GM10847 (cell line): Measurements from ENCODE around the gene RAI14.

ENCODE experiments used
- POLR2A ChIP-seq: IDR thresholded peaks from 2 replicates; pipeline ENCODE4 v1.6.1; 2011; ENCODE audit not compliant: insufficient read length; ENCODE audit errors: extremely low read depth

The RAI14 gene

DNA sequence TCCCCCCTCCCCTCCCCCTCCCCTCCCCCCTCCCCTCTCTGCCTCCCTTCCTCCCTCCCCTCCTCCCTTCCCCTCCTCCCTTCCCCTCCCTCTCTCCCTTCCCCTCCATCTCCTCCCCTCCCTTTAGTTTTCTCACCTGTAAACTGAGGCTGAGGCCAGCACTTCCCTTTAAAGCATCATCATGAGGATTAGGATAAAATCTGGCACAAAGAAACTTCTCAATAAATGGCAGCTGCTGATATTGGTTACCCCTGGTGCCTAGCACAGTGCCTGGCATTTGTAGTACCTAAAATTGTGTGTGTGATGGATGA is 41.9 kb downstream of the RAI14 start:
- no peak for TF ChIP-seq POLR2A

DNA sequence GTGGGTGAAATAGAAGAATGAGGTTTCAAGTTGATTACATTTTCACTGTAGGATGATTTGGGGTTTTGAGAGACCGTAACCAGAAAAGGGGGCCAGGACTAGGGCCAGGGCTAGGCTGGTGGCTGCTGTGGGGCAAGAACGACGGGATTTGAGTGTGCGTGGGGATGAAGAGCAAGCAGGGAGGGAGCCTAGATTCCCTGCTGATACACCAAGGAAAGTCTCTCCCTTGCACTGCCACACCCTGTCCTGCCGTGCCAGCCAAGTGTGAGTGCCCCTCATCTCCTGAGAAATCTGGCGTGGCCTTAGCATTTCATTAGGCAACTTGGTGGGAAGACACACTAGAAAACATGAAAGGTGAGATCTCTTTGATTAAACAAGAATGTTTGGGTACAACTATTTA is 42.6 kb downstream of the RAI14 start:
- TF ChIP-seq POLR2A: no peak

DNA sequence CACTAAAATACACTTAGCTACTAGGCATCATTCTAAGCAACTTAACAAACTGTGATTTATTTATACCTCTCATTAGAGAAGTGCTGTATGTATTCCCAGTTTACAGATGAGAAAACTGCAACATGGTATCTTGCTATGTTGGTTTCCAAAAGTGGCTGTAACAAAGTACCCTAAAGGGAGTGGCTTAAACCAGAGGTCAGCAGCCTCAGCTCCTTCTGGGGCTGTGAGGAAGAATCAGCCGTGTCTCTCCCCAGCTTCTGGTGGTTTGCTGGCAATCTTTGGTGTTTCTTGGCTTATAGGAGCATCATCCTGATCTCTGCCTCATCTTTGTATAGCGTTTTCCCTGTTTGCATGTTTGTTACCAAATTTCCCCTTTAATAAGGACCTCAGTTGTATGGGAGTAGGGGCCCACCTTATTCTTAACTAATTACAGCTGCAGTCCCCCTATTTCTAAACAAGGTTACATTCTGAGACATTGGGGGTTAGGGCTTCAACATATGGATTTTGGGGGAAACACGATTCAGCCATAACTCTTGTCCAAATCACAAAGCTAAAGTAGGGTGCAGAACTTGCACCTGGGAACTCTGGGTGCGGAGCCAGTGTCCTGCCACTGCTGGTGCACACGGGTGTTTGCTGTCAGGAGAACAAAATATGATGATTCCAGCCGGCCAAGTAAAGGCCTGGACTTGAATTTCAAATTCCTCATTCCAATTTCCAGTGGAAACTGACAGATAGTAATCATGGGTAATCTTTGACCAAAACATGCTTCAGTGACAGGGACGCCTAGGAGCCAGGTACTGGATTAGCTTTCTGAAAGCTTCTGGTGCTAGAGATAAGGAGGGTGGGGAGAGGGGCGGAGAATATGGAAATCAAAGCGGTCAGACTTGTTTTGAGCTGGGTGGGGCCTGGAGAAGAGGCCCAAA is 43.3 kb downstream of the RAI14 start:
- TF ChIP-seq POLR2A: no peak

DNA sequence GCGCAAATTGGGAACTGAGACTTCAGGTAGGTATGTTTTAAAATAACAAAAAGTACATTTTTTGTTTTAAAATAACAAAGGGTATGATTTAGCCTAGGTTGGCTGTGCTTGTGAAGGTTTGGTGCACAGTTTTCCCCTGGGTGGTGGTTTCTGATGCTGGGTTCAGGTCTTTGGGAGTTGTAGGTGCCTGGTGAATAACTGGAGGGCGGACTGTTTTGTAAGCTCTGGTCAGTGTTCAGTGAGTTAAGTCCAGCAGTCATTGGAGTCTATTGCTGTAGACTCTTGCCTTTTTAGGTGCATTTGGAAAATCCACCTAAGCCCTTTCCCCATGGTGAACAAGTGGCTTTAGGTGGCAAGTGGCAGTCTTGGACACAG is 43.9 kb downstream of the RAI14 start:
- TF ChIP-seq POLR2A: no peak

DNA sequence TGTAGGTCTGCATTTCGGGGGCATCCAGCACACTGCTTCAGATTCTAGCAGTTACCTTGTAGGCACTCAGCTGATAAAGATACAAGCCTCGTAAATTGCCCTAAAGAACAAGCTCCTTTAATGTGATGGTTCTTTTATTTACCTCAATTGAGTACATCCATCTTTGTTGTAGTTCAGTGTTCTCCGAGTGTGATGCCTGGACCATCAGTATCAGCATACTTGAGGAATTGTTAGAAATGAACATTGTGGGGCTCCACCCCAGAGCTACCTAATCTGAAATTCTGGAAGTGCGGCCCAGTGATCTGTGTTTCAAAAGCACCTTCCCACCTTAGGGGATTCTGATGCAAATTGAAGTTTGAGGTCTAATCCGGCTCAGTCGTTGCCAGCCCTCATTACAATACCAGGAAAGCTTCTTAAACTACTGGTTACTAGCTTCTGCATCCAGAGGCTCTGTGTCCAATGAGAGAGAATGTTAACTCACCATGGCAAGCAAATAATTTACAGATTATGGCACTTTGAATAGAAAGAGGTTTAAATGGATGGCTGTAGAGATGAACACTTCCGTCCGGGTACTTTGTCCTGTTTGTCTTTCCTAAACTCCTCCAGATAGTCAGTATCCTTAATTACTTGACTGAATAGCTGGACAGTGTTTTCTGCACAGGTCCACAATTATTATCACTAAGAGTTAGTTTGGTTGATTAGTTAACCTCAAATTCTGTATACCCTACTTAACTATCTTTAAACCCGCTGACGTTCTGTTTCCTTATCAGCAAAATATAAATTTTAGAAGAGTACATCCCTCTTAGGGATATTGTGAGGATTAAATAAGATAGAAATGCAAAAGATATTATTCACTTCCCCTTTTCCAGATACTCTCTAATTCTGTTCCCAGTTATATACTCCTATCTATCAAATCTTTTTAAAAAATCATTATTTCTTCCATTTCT is 47.9 kb downstream of the RAI14 start:
- TF ChIP-seq POLR2A: no peak

DNA sequence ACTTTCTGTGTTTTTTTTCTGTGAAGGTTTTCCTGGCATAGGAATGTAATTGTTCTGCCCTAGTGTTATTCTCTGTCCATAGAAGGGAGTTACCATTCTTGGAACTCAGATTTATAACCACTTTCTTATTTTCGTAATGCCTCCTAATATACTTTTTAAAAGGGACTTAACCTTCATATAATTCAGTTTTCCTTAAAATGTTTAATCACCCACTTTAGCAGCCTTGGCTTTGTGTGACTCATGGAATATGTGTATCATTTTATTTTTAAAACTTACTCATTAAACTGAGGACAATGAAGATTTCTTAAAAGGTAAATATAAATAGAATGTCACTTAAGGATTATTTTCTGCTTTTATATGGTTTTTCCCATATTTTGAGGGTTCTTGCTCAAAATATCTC is 50.0 kb downstream of the RAI14 start:
- no peak for TF ChIP-seq POLR2A

DNA sequence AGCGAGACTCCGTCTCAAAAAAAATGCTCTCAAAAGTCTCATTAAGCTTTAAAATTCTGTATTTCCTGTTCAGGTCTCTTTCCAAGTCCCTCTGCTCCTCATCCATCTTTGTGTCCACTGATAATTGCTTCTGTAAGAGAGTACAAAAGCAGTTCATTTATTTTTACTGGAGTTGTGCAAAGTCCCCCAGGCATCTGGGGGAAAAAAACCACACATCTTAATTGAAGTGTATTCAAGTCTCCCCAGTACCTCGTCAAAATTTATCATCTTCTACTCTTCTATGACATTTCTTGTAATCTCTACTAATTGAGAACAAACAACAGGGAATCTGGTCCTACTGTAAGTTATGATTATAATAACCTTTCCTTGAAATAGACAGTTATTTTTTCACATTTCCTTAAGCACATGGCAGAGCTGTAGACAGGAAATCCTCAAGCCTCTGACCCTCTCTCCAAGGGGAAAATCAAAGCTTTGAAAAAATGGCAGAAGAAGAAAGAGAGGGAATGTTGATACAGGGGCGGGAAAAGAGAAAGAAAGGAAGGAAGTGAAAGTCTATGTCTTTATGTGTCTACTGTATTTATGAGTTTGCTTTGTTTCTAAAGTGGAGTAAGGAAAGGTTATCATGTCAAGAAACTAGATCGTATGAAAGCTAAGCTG is 51.5 kb downstream of the RAI14 start:
- TF ChIP-seq POLR2A: no peak

DNA sequence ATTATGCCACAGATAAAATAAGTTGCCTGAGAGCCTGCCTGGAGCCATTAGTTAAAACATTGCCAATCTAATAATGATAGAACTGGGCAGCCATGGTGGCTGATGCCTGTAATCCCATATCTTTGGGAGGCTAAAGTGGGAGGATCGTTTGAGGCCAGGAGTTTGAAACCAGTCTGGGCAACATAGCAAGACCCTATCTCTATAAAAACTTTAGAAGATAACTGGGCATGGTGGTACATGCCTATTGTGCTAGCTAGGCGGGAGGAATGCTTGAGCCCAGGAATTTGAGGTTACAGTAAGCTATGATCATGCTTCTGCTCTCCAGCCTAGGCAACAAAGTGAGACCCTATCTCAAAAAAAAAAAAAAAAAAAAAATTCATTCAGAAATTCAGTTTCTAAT is 52.6 kb downstream of the RAI14 start:
- TF ChIP-seq POLR2A: no peak

DNA sequence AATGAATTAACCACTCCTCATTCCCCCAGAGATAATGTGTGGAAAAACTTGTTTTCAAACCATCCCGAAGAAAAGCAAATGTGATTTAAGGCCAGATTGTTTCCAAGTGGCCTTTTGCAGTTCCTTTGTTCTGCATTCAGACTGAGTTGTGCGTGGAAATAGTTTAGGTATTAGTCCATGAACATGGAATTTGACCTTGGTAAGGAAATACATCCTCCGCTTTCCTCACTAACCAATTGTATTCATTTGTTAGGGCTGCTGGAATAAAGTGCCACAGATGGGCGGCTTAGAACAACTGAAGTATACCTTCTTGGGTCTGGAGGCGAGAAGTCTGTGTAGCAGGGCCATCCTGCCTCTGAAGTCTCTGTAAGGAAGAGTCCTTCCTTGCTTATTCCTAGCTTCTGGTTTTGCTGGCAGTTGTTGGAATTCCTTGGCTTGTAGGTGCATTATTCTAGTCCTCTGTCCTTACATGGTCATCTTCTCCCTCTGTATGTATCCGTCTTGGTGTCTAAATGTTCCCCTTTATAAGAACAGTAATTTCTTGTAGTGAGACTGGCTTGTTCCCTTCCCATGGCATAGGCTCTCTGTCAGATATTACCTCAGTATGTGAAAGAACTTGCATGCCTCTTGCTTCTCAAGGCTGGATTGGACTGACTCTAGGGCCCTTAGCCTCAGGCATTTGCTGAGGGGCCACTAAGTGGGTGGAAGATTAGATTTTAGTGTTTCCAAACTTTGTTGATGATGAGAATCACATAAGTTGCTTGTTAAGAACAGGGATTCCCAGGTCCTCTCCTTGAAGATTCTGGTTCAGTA is 53.9 kb downstream of the RAI14 start:
- TF ChIP-seq POLR2A: no peak

DNA sequence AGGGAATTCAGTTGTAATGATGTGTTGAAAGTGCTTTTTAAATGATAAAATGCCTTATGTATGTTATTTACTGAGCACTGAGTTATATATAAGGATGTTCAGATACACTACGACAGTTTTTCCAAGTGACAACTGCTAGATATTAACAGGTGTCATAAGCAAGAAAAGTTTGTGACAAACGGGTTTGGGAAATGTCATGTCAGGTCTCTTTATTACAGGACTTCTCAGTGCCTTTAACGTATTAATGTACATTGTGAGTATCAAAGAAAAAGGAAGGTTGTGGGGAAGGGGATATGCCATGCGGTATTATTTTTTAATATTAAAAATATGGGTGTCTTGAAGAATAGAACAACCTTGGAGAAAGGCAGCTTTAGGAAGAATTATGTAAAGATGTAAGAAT is 56.4 kb downstream of the RAI14 start:
- no peak for TF ChIP-seq POLR2A

DNA sequence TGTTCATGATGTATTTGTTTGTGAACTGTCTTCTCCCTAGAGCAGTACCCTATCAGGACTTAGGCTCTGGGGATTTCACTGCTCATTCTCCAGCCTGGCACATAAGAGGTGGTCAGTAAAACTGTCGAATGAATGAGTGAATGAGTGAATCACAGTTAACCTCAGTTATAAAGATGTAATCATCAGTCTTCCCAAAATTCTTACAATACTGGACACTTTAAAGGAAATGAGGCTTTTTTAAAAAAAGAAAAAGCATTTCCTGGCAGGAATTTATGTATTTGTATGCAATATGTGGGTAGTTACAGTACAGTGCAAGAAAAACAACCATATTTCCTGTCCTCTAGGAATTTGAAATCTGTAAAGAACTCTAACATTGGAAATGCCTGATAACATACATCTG is 59.6 kb downstream of the RAI14 start:
- TF ChIP-seq POLR2A: no peak

DNA sequence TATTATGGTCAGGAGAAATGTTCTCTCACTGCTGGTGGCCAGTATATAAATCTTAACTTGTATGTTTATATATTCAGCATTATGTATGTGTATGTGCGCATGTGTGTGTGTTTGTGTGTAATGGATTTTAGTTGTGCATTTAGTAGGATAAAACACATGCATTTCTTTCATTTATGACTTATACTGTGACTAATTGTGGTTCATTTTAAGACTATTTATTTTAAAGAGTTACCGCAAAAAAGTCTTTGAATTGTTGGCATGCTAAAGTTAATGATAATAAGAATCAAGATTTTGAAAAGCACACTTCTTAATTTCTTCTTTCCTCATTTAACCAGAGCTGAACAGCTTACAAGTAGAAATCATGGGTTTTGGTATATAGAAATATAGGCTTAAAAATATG is 60.9 kb downstream of the RAI14 start:
- TF ChIP-seq POLR2A: no peak

DNA sequence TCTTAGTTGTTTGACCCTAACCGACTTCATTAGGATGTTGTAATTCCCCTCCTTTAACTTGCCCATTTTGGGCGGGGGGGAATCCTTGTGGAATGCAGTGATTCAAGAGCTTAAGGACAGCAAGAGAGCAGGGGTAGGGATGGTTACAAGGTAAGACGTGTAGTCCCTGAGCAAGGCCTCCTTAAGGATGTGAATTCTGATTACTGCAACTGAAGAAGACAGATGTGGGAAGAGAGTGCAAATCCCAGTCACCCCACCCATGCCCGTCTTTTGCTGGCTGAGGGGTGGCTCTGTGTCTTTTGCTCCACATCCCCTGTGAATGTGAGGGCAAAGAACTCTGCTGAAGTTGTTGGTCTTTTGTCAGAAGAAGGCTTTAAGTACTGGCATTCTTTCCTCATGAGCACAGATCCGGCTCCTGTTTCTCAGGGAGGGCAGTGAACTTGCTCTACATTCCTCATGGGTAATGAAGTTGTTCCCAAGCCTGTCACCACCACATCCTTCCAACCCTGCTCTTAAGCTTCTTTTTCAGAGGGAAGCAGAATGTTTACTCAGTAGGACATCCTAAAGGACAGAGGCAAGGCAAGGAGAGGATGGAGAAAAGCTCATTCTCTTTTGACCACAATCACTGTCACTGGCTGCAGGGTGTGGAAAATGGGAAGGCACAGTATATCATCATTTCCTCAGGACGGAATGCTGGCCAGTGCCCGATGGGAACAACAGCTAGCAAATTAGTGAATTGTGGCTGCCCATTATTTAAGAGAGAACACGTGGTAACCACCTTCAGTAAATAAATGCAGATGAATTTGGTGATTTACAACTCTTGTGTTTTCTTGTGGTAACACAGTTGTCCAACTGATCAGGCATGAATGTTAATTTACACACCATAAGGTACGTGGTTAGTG is 61.5 kb downstream of the RAI14 start:
- TF ChIP-seq POLR2A: no peak

DNA sequence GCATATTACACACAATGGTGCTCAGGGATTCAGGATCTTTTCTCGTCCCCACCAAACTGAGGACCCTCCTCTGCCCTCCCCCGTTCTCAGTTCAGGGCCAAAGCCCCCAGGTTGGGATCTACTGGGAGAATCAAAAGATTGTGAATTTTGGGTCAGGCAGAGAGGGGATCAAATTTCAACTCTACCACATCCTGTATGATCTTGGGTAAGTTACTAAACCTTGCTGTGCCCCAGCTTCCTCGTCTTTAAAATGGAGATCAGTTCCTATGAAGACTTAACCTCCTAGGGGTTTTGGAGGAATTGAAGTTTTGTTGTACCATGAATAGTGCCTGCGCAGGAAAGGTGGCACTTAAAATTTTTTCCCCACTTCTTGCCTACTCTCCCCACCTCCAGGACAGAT is 62.4 kb downstream of the RAI14 start:
- TF ChIP-seq POLR2A: no peak
